Stimulated activated CD8-positive, alpha-beta memory T cell treated with anti-CD3 and anti-CD28 coated beads, Interleukin-15, amount 100 ng/mL, for 4 hours (primary cell): ENCODE results near the gene ADGRD1.
"Not testable (repeated sequence)": the region's sequence is repeated elsewhere in the genome, so short reads cannot be mapped to it uniquely, and the experiment has no call there.

ENCODE experiments used
- DNase-seq, 2 donors: peaks; one replicate each; pipeline ENCODE4 v3.0.0-alpha.2; 2020; ENCODE audit warnings: low read depth in 2 of 2

ADGRD1 gene

GRCh38 chr12:130937546-130937945, 16.2 kb upstream of the ADGRD1 start:
- not testable (repeated sequence) for DNase-seq

GRCh38 chr12:130938186-130938585, 15.5 kb upstream of the ADGRD1 start:
- DNase-seq: no peak

- DNase-seq: no peak
Measured at GRCh38 chr12:130944878-130945277, 8.8 kb upstream of the ADGRD1 start.

GRCh38 chr12:130945786-130946492, 7.8 kb upstream of the ADGRD1 start:
- no peak for DNase-seq

- no peak for DNase-seq
Measured at GRCh38 chr12:130947028-130947613, 6.6 kb upstream of the ADGRD1 start.

- DNase-seq: no peak
Measured at GRCh38 chr12:130948136-130948535, 5.6 kb upstream of the ADGRD1 start.

- no peak for DNase-seq
Measured at GRCh38 chr12:130948751-130949150, 5.0 kb upstream of the ADGRD1 start.

- DNase-seq: no peak
Measured at GRCh38 chr12:130949806-130950205, 3.9 kb upstream of the ADGRD1 start.

GRCh38 chr12:130951636-130952035, 2.1 kb upstream of the ADGRD1 start:
- DNase-seq: no peak

- DNase-seq: no peak
Measured at GRCh38 chr12:130952171-130952954, 1.3 kb upstream of the ADGRD1 start.

- no peak for DNase-seq
Measured at GRCh38 chr12:130954544-130954831, 781 bp downstream of the ADGRD1 start.

- no peak for DNase-seq
Measured at GRCh38 chr12:130955238-130955816, 1.6 kb downstream of the ADGRD1 start.

- DNase-seq: no peak
Measured at GRCh38 chr12:130956009-130956408, 2.3 kb downstream of the ADGRD1 start.

- DNase-seq: no peak
Measured at GRCh38 chr12:130956456-130957303, 3.0 kb downstream of the ADGRD1 start.

GRCh38 chr12:130957304-130957621, 3.6 kb downstream of the ADGRD1 start:
- no peak for DNase-seq

- DNase-seq: no peak
Measured at GRCh38 chr12:130958557-130959140, 4.9 kb downstream of the ADGRD1 start.

- DNase-seq: no peak
Measured at GRCh38 chr12:130959632-130960031, 5.9 kb downstream of the ADGRD1 start.

- DNase-seq: no peak
Measured at GRCh38 chr12:130960058-130960457, 6.4 kb downstream of the ADGRD1 start.

GRCh38 chr12:130960787-130961186, 7.1 kb downstream of the ADGRD1 start:
- no peak for DNase-seq

- no peak for DNase-seq
Measured at GRCh38 chr12:130961921-130962451, 8.3 kb downstream of the ADGRD1 start.

GRCh38 chr12:130965214-130965613, 11.5 kb downstream of the ADGRD1 start:
- no peak for DNase-seq
